Liver (tissue), 9 donors: ENCODE measurements around the gene ITGB1. TPM values are rescaled to one million over a fixed set of nuclear protein-coding genes. Genes with fewer than 3 reads are reported as not detected.
A peak's percentile ranks its signal among the peaks of the same experiment; 100 is the strongest.

Experiments
- DNase-seq: peaks from one replicate; pipeline ENCODE4 v3.0.0-alpha.2; 2017; ENCODE audit warnings: low spot score
- H3K27ac ChIP-seq, 2 donors: one replicate each; pipeline ENCODE4 v1.7.0; 2013; ENCODE audit warnings: inconsistent platforms in 2 of 2, low read length in 2 of 2, control low read depth in 1 of 2, low read depth in 1 of 2, mild to moderate bottlenecking in 1 of 2
- H3K27me3 ChIP-seq, 4 donors: one replicate each; pipeline versions ENCODE4 v1.6.1 to v1.7.0; 2013; ENCODE audit warnings: low read length in 3 of 4, inconsistent platforms in 1 of 4, mild to moderate bottlenecking in 1 of 4, moderate library complexity in 1 of 4; ENCODE audit not compliant: control insufficient read depth in 4 of 4, insufficient read depth in 4 of 4
- H3K36me3 ChIP-seq, 4 donors: one replicate each; pipeline versions ENCODE4 v1.6.1 to v1.7.0; 2013; ENCODE audit warnings: low read length in 3 of 4, mild to moderate bottlenecking in 3 of 4, low read depth in 1 of 4, moderate library complexity in 1 of 4; ENCODE audit not compliant: control insufficient read depth in 4 of 4, insufficient read depth in 3 of 4
- H3K4me1 ChIP-seq, 4 donors: one replicate each; pipeline versions ENCODE4 v1.6.1 to v1.7.0; 2013; ENCODE audit warnings: low read length in 3 of 4, mild to moderate bottlenecking in 3 of 4, moderate library complexity in 1 of 4; ENCODE audit not compliant: control insufficient read depth in 4 of 4, insufficient read depth in 4 of 4
- H3K4me3 ChIP-seq, 3 donors: one replicate each; pipeline versions ENCODE4 v1.6.1 to v1.7.0; 2013; ENCODE audit warnings: low read length in 3 of 3, control low read depth in 1 of 3, low read depth in 1 of 3, mild to moderate bottlenecking in 1 of 3
- H3K9ac ChIP-seq, 2 donors: one replicate each; pipeline ENCODE4 v1.7.0; 2013; ENCODE audit warnings: low read length in 2 of 2, mild to moderate bottlenecking in 2 of 2, moderate library complexity in 2 of 2, control low read depth in 1 of 2, low read depth in 1 of 2
- H3K9me3 ChIP-seq, 4 donors: one replicate each; pipeline versions ENCODE4 v1.6.1 to v1.7.0; 2013; ENCODE audit warnings: low read length in 3 of 4; ENCODE audit not compliant: control insufficient read depth in 4 of 4
- ATF3 ChIP-seq: IDR thresholded peaks from 2 replicates; pipeline ENCODE4 v1.6.1; 2016; ENCODE audit warnings: antibody characterized with exemption
- CTCF ChIP-seq: fragments of 150-350 bp; IDR thresholded peaks from 2 replicates; pipeline ENCODE4 v1.5.1; 2017; ENCODE audit warnings: improper control_type of control experiment, low read depth, low read length; ENCODE audit not compliant: missing input control
- EGR1 ChIP-seq, 2 donors: IDR thresholded peaks; 2 replicates each; pipeline ENCODE4 v1.6.1; 2016 to 2018; ENCODE audit warnings: antibody characterized with exemption in 2 of 2, low read depth in 2 of 2
- FOXA1 ChIP-seq: IDR thresholded peaks from 2 replicates; pipeline ENCODE4 v1.6.1; 2016; ENCODE audit warnings: antibody characterized with exemption
- FOXA2 ChIP-seq: IDR thresholded peaks from 2 replicates; pipeline ENCODE4 v1.6.1; 2016; ENCODE audit warnings: antibody characterized with exemption
- GABPA ChIP-seq, 2 donors: IDR thresholded peaks in 1 of 2; conservative IDR thresholded peaks in 1 of 2; 2 replicates each; pipeline ENCODE4 v1.6.1; 2016; ENCODE audit warnings: antibody characterized with exemption in 2 of 2, mild to moderate bottlenecking in 1 of 2, moderate library complexity in 1 of 2
- HNF4A ChIP-seq, 2 donors: conservative IDR thresholded peaks; 2 replicates each; pipeline ENCODE4 v1.6.1; 2016; ENCODE audit warnings: antibody characterized with exemption in 2 of 2, mild to moderate bottlenecking in 2 of 2
- HNF4G ChIP-seq: IDR thresholded peaks from 2 replicates; pipeline ENCODE4 v1.6.1; 2016; ENCODE audit warnings: antibody characterized with exemption
- JUND ChIP-seq, 2 donors: IDR thresholded peaks; 2 replicates each; pipeline ENCODE4 v1.6.1; 2016; ENCODE audit warnings: antibody characterized with exemption in 2 of 2
- MAX ChIP-seq: IDR thresholded peaks from 2 replicates; pipeline ENCODE4 v1.6.1; 2016; ENCODE audit warnings: antibody characterized with exemption
- NR2F2 ChIP-seq: IDR thresholded peaks from 2 replicates; pipeline ENCODE4 v1.6.1; 2016; ENCODE audit warnings: antibody characterized with exemption
- RAD21 ChIP-seq, 2 donors: IDR thresholded peaks; 2 replicates each; pipeline ENCODE4 v1.6.1; 2016; ENCODE audit warnings: antibody characterized with exemption in 2 of 2, mild to moderate bottlenecking in 2 of 2
- REST ChIP-seq: IDR thresholded peaks from 2 replicates; pipeline ENCODE4 v1.6.1; 2016; ENCODE audit warnings: antibody characterized with exemption, mild to moderate bottlenecking
- RXRA ChIP-seq, 2 donors: IDR thresholded peaks; 2 replicates each; pipeline ENCODE4 v1.6.1; 2017 to 2018; ENCODE audit warnings: antibody characterized with exemption in 2 of 2, mild to moderate bottlenecking in 1 of 2
- SP1 ChIP-seq: IDR thresholded peaks from 2 replicates; pipeline ENCODE4 v1.6.1; 2018; ENCODE audit warnings: antibody characterized with exemption, mild to moderate bottlenecking
- TAF1 ChIP-seq: conservative IDR thresholded peaks from 2 replicates; pipeline ENCODE4 v1.6.1; 2016; ENCODE audit warnings: antibody characterized with exemption, mild to moderate bottlenecking
- YY1 ChIP-seq: IDR thresholded peaks from 2 replicates; pipeline ENCODE4 v1.6.1; 2016; ENCODE audit warnings: antibody characterized with exemption, mild to moderate bottlenecking
- ZBTB33 ChIP-seq: IDR thresholded peaks from 2 replicates; pipeline ENCODE4 v1.6.1; 2016; ENCODE audit warnings: antibody characterized with exemption
- WGBS: extraction: QIAGEN DNeasy Blood & Tissue Kit; methylation state at CpG from one replicate; pipeline ENCODE4 v1.1.7; 2013; 5-methylcytosine and 5-hydroxymethylcytosine counted together
- polyA plus RNA-seq, 2 donors: library from polyadenylated mRNA; stranded (reverse) in 1 of 2; unstranded in 1 of 2; fragments of 200-250 nt in 1 of 2; fragments of >200 nt in 1 of 2; fragmentation: Nextera tagmentation in 1 of 2; extraction: Ambion mirVana in 1 of 2; gene quantifications; one replicate each; pipeline versions ENCODE4 v1.2.1 to v1.2.3, GENCODE V29; 2013 to 2015
- total RNA-seq, 2 donors: library from RNA; depleted of rRNA; stranded (reverse); fragments of >200 nt; gene quantifications; one replicate each; pipeline ENCODE4 v1.2.3, GENCODE V29; 2014
- donor health status: healthy.
- donor health status: healthy.
- donor health status: healthy.
- donor health status: healthy.
- donor health status: healthy.

The ITGB1 gene
- total RNA-seq (100 to 1,000 TPM; 268 to 308 TPM), polyA plus RNA-seq (100 to 1,000 TPM; 109 to 174 TPM)

GRCh38 chr10:32958085-32959005, at the start of gene ITGB1:
ITGB1 (minus strand) TSS chr10:32958230; CDS start chr10:32935558, 22,672 bp downstream.
- H3K9ac ChIP-seq: peak within 1 kb of the TSS; percentile 88 to 93
- no peaks in the 10 kb centered on the region for H3K9me3 ChIP-seq
- H3K4me3 ChIP-seq: peak within 1 kb of the TSS; percentile 77 to 96 (median 95)
- WGBS: under 1% methylated on average over 94 of the region's 94 CpGs
- TF ChIP-seq RAD21 (IDR thresholded peaks at IDR 0.05) (peak in 1 of 2 donors; percentile 35), HNF4G (no peak), ZBTB33 (no peak), HNF4A (conservative IDR thresholded peaks at IDR 0.05) (peak in 1 of 2 donors; percentile 8), TAF1 (peak; percentile 73), ATF3 (no peak), MAX (peak; percentile 39), GABPA (IDR thresholded peaks at IDR 0.05 in 1 of 2, conservative IDR thresholded peaks at IDR 0.05 in 1 of 2) (peak; percentile 60 to 89), CTCF (no peak), YY1 (peak; percentile 83), RXRA (IDR thresholded peaks at IDR 0.05) (peak in 1 of 2 donors; percentile 44), REST (peak; percentile 94), FOXA2 (no peak), JUND (IDR thresholded peaks at IDR 0.05) (peak in 1 of 2 donors; percentile 21), SP1 (peak; percentile 74), FOXA1 (peak; percentile 46), NR2F2 (no peak), EGR1 (IDR thresholded peaks at IDR 0.05; ENCODE audit: low read depth in 2 of 2) (peak in 1 of 2 donors; percentile 73)
- no peaks in the 10 kb centered on the region for H3K27me3 ChIP-seq
- H3K36me3 ChIP-seq: no peaks in the 10 kb centered on the region
- H3K4me1 ChIP-seq: peaks cover 8 to 48% (median 29%) of the 10 kb centered on the region in 4 donors
- peak within 1 kb of the TSS; percentile 92 to 97 for H3K27ac ChIP-seq
- DNase-seq: peak; percentile 91
